SH-SY5Y (cell line): ENCODE data around the gene RAD51B.

Experiments used
- GATA2 ChIP-seq: IDR thresholded peaks from 2 replicates; pipeline ENCODE4 v1.6.1; 2011; ENCODE audit warnings: mild to moderate bottlenecking, low read depth, low read length
- GATA3 ChIP-seq: IDR thresholded peaks from 2 replicates; pipeline ENCODE4 v1.6.1; 2011; ENCODE audit warnings: low read depth, mild to moderate bottlenecking, low read length, moderate library complexity

- TF ChIP-seq GATA3 (no peak), GATA2 (no peak)
Measured at GRCh38 chr14:68349900-68350629, 530.5 kb downstream of the RAD51B start.
